GM23338 (cell line): ENCODE measurements around the gene SCAF8. TPM values are rescaled to one million over a fixed set of nuclear protein-coding genes. Genes with fewer than 3 reads are reported as not detected.
A peak's percentile ranks its signal among the peaks of the same experiment; 100 is the strongest.

ENCODE experiments used
- ATAC-seq: fragments of 200-7000 bp; cut with Tn5 transposase; 3 replicates; pipeline ENCODE4 v1.9.1; 2020
- DNase-seq: peaks from one replicate; pipeline ENCODE4 v3.0.0-alpha.2; 2015; ENCODE audit warnings: low spot score
- H2AFZ ChIP-seq: fragments of 200-600 bp; sonication (generic); 2 replicates; pipeline ENCODE4 v1.8.0; 2016; ENCODE audit warnings: antibody characterized with exemption, mild to moderate bottlenecking, moderate library complexity
- H3F3A ChIP-seq: fragments of 200-600 bp; sonication (generic); replicated peaks from 2 replicates; pipeline ENCODE4 v1.8.0; 2017; ENCODE audit warnings: antibody characterized with exemption, mixed run types, low read depth
- H3K27ac ChIP-seq: fragments of 200-600 bp; sonication (generic); 2 replicates; pipeline ENCODE4 v1.6.1; 2016; ENCODE audit warnings: low read depth
- H3K27me3 ChIP-seq: fragments of 200-600 bp; sonication (generic); 2 replicates; pipeline ENCODE4 v1.8.0; 2016; ENCODE audit warnings: mild to moderate bottlenecking, mixed run types, moderate library complexity; ENCODE audit not compliant: insufficient read depth
- H3K36me3 ChIP-seq: fragments of 200-600 bp; sonication (generic); 2 replicates; pipeline ENCODE4 v1.8.0; 2016; ENCODE audit warnings: mild to moderate bottlenecking; ENCODE audit not compliant: insufficient read depth
- H3K4me1 ChIP-seq: fragments of 200-600 bp; sonication (generic); 2 replicates; pipeline ENCODE4 v1.8.0; 2016; ENCODE audit warnings: mild to moderate bottlenecking, moderate library complexity; ENCODE audit not compliant: insufficient read depth
- H3K4me2 ChIP-seq: fragments of 200-600 bp; sonication (generic); 2 replicates; pipeline ENCODE4 v1.7.1; 2017; ENCODE audit warnings: mixed run types
- H3K4me3 ChIP-seq: fragments of 200-600 bp; sonication (generic); 2 replicates; pipeline ENCODE4 v1.6.1; 2016; ENCODE audit warnings: mixed run types
- H3K79me2 ChIP-seq: fragments of 200-600 bp; sonication (generic); replicated peaks from 2 replicates; pipeline ENCODE4 v1.8.0; 2017; ENCODE audit warnings: mild to moderate bottlenecking; ENCODE audit not compliant: insufficient read depth
- H3K9me2 ChIP-seq: fragments of 200-600 bp; sonication (generic); 2 replicates; pipeline ENCODE4 v1.8.0; 2017; ENCODE audit not compliant: insufficient read depth
- H4K20me1 ChIP-seq: fragments of 200-600 bp; sonication (generic); replicated peaks from 2 replicates; pipeline ENCODE4 v1.8.0; 2017; ENCODE audit warnings: mild to moderate bottlenecking; ENCODE audit not compliant: insufficient read depth
- H3K27ac Mint-ChIP-seq: 2 replicates; pipeline ENCODE4 v1.8.0; 2020; ENCODE audit warnings: inconsistent platforms, mild to moderate bottlenecking, moderate library complexity, mixed read lengths
- H3K27me3 Mint-ChIP-seq: 3 replicates; pipeline ENCODE4 v1.8.0; 2022; ENCODE audit warnings: low read depth, mild to moderate bottlenecking, moderate library complexity, mixed read lengths, inconsistent platforms; ENCODE audit not compliant: insufficient read depth, poor library complexity
- H3K36me3 Mint-ChIP-seq: 3 replicates; pipeline ENCODE4 v1.8.0; 2021; ENCODE audit warnings: low read depth, mild to moderate bottlenecking, inconsistent platforms, moderate library complexity, mixed read lengths
- H3K4me1 Mint-ChIP-seq: 3 replicates; pipeline ENCODE4 v1.8.0; 2020; ENCODE audit warnings: mild to moderate bottlenecking, inconsistent platforms, mixed read lengths
- H3K4me3 Mint-ChIP-seq: 3 replicates; pipeline ENCODE4 v1.8.0; 2021; ENCODE audit warnings: moderate library complexity, mild to moderate bottlenecking, inconsistent platforms, mixed read lengths
- H3K9me3 Mint-ChIP-seq: 3 replicates; pipeline ENCODE4 v1.8.0; 2020; ENCODE audit warnings: moderate library complexity, mild to moderate bottlenecking, inconsistent platforms, mixed read lengths
- CREB1 ChIP-seq: fragments of 250-450 bp; sonication (Bioruptor Pico); IDR thresholded peaks from 2 replicates; pipeline ENCODE4 v1.5.0; 2020; ENCODE audit warnings: low read depth, mild to moderate bottlenecking, moderate library complexity
- EZH2 ChIP-seq: fragments of 200-600 bp; sonication (generic); IDR thresholded peaks from one replicate; pipeline ENCODE4 v1.8.0; 2017; ENCODE audit warnings: antibody characterized with exemption, mild to moderate bottlenecking, low read depth; ENCODE audit not compliant: unreplicated experiment
- EZH2phosphoT487 ChIP-seq: fragments of 200-600 bp; sonication (generic); IDR thresholded peaks from one replicate; pipeline ENCODE4 v1.8.1; 2018; ENCODE audit warnings: antibody characterized with exemption; ENCODE audit not compliant: unreplicated experiment
- JUNB ChIP-seq: IDR thresholded peaks from one replicate; pipeline ENCODE4 v1.6.1; 2016; ENCODE audit warnings: antibody characterized with exemption; ENCODE audit not compliant: unreplicated experiment
- NANOG ChIP-seq: IDR thresholded peaks from 2 replicates; pipeline ENCODE4 v1.6.1; 2016; ENCODE audit warnings: antibody characterized with exemption, borderline replicate concordance
- POLR2AphosphoS5 ChIP-seq: IDR thresholded peaks from 2 replicates; pipeline ENCODE4 v1.6.1; 2016; ENCODE audit warnings: antibody characterized with exemption, low read depth
- STAT1 ChIP-seq: IDR thresholded peaks from one replicate; pipeline ENCODE4 v1.6.1; 2016; ENCODE audit warnings: antibody characterized with exemption; ENCODE audit not compliant: unreplicated experiment
- ZNF114 ChIP-seq: fragments of 250-450 bp; sonication (Bioruptor Pico); IDR thresholded peaks from 2 replicates; pipeline ENCODE4 v1.5.0; 2020; ENCODE audit warnings: mild to moderate bottlenecking, moderate library complexity
- ZNF331 ChIP-seq: fragments of 250-450 bp; sonication (Bioruptor Pico); IDR thresholded peaks from 2 replicates; pipeline ENCODE4 v1.5.0; 2020; ENCODE audit warnings: low read depth, mild to moderate bottlenecking, moderate library complexity
- polyA plus RNA-seq: library from polyadenylated mRNA; unstranded; fragments of >200 nt; fragmentation: Nextera tagmentation; extraction: Ambion mirVana; gene quantifications from 2 replicates; pipeline ENCODE4 v1.2.1, GENCODE V29; 2016
- total RNA-seq: library from RNA; depleted of rRNA; stranded (reverse); fragments of >200 nt; shearing (Covaris generic); gene quantifications from 2 replicates; pipeline ENCODE4 v1.2.3, GENCODE V29; 2014
- TF ChIP-seq, protein P1 (sequence below): IDR thresholded peaks from one replicate; pipeline ENCODE4 v1.6.1; 2018; ENCODE audit warnings: antibody characterized with exemption; ENCODE audit not compliant: unreplicated experiment
- TF ChIP-seq, protein P2 (sequence below), 2 experiments: fragments of 200-600 bp in 1 of 2; sonication (generic) in 1 of 2; conservative IDR thresholded peaks; 2 replicates each; pipeline versions ENCODE4 v1.5.1 to v1.6.1; 2016 to 2017; ENCODE audit warnings: antibody characterized with exemption in 2 of 2, low read depth in 2 of 2, mild to moderate bottlenecking in 2 of 2, moderate library complexity in 1 of 2
- TF ChIP-seq, protein P3 (sequence below): fragments of 250-450 bp; sonication (Bioruptor Pico); IDR thresholded peaks from 2 replicates; pipeline ENCODE4 v1.5.0; 2020; ENCODE audit warnings: mild to moderate bottlenecking, moderate library complexity
- TF ChIP-seq, protein P4 (sequence below): IDR thresholded peaks from 2 replicates; pipeline ENCODE4 v1.6.1; 2016; ENCODE audit warnings: antibody characterized with exemption

SCAF8 gene
- total and polyA plus RNA-seq, 2 experiments from 2014 or later: 13.8 to 37.9 TPM

DNA sequence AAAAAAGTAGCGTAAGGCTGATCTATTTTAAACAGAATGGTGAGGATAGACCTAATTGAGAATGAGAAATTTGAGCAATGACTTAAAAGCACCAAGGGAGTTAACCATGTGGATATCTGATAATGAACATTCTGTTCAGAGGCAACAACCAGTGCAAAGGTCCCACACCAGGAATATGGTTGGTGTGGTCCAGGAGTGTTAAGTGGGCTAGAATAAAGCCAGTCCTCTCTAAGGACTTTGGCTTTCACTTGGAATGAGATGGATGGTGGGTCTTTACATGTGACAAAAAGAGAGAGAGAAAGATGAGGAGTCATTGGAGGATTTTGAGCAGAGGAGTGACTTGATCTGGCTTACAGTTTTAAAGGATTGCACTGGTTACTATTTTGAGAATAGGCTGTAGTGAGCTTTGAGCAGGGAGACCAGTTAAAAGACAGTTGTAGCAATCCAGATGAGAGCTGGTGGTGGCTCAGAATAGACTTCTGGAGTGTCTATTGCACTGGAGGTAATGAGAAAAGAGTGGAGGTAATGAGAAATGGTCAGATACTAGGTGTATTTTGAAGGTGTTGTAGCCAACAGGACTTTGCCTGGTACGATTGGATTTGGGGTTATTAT lies 89.8 kb downstream of the SCAF8 start:
- H3K4me2 ChIP-seq: no peak overlapping the region
- H4K20me1 ChIP-seq: no peaks in the 10 kb centered on the region; the same call in 1 of the 2 replicates
- H3K9me2 ChIP-seq: no peaks in the 10 kb centered on the region
- ATAC-seq: no peak
- TF ChIP-seq STAT1: no peak
- no peak for TF ChIP-seq ZNF331
- TF ChIP-seq ZNF114 (CRISPR knock-in tag): no peak
- TF ChIP-seq, protein P1, sequence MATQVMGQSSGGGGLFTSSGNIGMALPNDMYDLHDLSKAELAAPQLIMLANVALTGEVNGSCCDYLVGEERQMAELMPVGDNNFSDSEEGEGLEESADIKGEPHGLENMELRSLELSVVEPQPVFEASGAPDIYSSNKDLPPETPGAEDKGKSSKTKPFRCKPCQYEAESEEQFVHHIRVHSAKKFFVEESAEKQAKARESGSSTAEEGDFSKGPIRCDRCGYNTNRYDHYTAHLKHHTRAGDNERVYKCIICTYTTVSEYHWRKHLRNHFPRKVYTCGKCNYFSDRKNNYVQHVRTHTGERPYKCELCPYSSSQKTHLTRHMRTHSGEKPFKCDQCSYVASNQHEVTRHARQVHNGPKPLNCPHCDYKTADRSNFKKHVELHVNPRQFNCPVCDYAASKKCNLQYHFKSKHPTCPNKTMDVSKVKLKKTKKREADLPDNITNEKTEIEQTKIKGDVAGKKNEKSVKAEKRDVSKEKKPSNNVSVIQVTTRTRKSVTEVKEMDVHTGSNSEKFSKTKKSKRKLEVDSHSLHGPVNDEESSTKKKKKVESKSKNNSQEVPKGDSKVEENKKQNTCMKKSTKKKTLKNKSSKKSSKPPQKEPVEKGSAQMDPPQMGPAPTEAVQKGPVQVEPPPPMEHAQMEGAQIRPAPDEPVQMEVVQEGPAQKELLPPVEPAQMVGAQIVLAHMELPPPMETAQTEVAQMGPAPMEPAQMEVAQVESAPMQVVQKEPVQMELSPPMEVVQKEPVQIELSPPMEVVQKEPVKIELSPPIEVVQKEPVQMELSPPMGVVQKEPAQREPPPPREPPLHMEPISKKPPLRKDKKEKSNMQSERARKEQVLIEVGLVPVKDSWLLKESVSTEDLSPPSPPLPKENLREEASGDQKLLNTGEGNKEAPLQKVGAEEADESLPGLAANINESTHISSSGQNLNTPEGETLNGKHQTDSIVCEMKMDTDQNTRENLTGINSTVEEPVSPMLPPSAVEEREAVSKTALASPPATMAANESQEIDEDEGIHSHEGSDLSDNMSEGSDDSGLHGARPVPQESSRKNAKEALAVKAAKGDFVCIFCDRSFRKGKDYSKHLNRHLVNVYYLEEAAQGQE: no peak
- no peak for TF ChIP-seq NANOG
- no peak for TF ChIP-seq JUNB
- TF ChIP-seq, protein P2, sequence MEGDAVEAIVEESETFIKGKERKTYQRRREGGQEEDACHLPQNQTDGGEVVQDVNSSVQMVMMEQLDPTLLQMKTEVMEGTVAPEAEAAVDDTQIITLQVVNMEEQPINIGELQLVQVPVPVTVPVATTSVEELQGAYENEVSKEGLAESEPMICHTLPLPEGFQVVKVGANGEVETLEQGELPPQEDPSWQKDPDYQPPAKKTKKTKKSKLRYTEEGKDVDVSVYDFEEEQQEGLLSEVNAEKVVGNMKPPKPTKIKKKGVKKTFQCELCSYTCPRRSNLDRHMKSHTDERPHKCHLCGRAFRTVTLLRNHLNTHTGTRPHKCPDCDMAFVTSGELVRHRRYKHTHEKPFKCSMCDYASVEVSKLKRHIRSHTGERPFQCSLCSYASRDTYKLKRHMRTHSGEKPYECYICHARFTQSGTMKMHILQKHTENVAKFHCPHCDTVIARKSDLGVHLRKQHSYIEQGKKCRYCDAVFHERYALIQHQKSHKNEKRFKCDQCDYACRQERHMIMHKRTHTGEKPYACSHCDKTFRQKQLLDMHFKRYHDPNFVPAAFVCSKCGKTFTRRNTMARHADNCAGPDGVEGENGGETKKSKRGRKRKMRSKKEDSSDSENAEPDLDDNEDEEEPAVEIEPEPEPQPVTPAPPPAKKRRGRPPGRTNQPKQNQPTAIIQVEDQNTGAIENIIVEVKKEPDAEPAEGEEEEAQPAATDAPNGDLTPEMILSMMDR (conservative IDR thresholded peaks at IDR 0.05; ENCODE audit: low read depth in 2 of 2): no peak
- TF ChIP-seq POLR2AphosphoS5: no peak
- TF ChIP-seq, protein P3, sequence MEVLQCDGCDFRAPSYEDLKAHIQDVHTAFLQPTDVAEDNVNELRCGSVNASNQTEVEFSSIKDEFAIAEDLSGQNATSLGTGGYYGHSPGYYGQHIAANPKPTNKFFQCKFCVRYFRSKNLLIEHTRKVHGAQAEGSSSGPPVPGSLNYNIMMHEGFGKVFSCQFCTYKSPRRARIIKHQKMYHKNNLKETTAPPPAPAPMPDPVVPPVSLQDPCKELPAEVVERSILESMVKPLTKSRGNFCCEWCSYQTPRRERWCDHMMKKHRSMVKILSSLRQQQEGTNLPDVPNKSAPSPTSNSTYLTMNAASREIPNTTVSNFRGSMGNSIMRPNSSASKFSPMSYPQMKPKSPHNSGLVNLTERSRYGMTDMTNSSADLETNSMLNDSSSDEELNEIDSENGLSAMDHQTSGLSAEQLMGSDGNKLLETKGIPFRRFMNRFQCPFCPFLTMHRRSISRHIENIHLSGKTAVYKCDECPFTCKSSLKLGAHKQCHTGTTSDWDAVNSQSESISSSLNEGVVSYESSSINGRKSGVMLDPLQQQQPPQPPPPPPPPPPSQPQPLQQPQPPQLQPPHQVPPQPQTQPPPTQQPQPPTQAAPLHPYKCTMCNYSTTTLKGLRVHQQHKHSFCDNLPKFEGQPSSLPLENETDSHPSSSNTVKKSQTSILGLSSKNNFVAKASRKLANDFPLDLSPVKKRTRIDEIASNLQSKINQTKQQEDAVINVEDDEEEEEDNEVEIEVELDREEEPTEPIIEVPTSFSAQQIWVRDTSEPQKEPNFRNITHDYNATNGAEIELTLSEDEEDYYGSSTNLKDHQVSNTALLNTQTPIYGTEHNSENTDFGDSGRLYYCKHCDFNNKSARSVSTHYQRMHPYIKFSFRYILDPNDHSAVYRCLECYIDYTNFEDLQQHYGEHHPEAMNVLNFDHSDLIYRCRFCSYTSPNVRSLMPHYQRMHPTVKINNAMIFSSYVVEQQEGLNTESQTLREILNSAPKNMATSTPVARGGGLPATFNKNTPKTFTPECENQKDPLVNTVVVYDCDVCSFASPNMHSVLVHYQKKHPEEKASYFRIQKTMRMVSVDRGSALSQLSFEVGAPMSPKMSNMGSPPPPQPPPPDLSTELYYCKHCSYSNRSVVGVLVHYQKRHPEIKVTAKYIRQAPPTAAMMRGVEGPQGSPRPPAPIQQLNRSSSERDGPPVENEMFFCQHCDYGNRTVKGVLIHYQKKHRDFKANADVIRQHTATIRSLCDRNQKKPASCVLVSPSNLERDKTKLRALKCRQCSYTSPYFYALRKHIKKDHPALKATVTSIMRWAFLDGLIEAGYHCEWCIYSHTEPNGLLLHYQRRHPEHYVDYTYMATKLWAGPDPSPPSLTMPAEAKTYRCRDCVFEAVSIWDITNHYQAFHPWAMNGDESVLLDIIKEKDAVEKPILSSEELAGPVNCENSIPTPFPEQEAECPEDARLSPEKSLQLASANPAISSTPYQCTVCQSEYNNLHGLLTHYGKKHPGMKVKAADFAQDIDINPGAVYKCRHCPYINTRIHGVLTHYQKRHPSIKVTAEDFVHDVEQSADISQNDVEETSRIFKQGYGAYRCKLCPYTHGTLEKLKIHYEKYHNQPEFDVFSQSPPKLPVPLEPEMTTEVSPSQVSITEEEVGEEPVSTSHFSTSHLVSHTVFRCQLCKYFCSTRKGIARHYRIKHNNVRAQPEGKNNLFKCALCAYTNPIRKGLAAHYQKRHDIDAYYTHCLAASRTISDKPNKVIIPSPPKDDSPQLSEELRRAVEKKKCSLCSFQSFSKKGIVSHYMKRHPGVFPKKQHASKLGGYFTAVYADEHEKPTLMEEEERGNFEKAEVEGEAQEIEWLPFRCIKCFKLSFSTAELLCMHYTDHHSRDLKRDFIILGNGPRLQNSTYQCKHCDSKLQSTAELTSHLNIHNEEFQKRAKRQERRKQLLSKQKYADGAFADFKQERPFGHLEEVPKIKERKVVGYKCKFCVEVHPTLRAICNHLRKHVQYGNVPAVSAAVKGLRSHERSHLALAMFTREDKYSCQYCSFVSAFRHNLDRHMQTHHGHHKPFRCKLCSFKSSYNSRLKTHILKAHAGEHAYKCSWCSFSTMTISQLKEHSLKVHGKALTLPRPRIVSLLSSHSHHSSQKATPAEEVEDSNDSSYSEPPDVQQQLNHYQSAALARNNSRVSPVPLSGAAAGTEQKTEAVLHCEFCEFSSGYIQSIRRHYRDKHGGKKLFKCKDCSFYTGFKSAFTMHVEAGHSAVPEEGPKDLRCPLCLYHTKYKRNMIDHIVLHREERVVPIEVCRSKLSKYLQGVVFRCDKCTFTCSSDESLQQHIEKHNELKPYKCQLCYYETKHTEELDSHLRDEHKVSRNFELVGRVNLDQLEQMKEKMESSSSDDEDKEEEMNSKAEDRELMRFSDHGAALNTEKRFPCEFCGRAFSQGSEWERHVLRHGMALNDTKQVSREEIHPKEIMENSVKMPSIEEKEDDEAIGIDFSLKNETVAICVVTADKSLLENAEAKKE (CRISPR knock-in tag): no peak
- no peak for TF ChIP-seq CREB1 (CRISPR knock-in tag)
- TF ChIP-seq EZH2phosphoT487: no peak
- TF ChIP-seq, protein P4, sequence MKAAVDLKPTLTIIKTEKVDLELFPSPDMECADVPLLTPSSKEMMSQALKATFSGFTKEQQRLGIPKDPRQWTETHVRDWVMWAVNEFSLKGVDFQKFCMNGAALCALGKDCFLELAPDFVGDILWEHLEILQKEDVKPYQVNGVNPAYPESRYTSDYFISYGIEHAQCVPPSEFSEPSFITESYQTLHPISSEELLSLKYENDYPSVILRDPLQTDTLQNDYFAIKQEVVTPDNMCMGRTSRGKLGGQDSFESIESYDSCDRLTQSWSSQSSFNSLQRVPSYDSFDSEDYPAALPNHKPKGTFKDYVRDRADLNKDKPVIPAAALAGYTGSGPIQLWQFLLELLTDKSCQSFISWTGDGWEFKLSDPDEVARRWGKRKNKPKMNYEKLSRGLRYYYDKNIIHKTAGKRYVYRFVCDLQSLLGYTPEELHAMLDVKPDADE: no peak
- TF ChIP-seq EZH2: no peak
- Mint-ChIP-seq H3K4me3 (no peak overlapping the region), H3K36me3 (peaks cover 62% of the 10 kb centered on the region), H3K9me3 (no peaks in the 10 kb centered on the region), H3K27me3 (peaks cover 7% of the 10 kb centered on the region), H3K27ac (peak overlapping the region; percentile 12; the same call in 1 of the 2 replicates), H3K4me1 (no peaks in the 10 kb centered on the region; the same call in 2 of the 3 replicates)
- H3K27me3 ChIP-seq: no peaks in the 10 kb centered on the region
- no peak overlapping the region for H3K4me3 ChIP-seq
- peaks cover 24% of the 10 kb centered on the region; the same call in 1 of the 2 replicates for H3K36me3 ChIP-seq
- H3K4me1 ChIP-seq: no peaks in the 10 kb centered on the region
- H3F3A ChIP-seq: no peaks in the 10 kb centered on the region
- H3K79me2 ChIP-seq: peaks cover 8% of the 10 kb centered on the region; the same call in 1 of the 2 replicates
- H2AFZ ChIP-seq: no peak overlapping the region
- no peak for DNase-seq
- H3K27ac ChIP-seq: no peak overlapping the region
